Bronchial epithelial cell (primary cell): ENCODE data around the gene SNX32. TPM values are rescaled to one million over a fixed set of nuclear protein-coding genes. Genes with fewer than 3 reads are reported as not detected.
A peak's percentile ranks its signal among the peaks of the same experiment; 100 is the strongest.

Experiments used
- DNase-seq: peaks from one replicate; pipeline ENCODE4 v3.0.0-alpha.2; 2010; ENCODE audit warnings: low read depth
- FAIRE-seq: peaks from 2 replicates; lab custom pipeline; 2011; peaks lifted over from hg19 to GRCh38; lab: Jason Lieb, UNC
- H3K27me3 ChIP-seq: 2 replicates; pipeline ENCODE4 v1.5.1; 2011; ENCODE audit warnings: low read length; ENCODE audit not compliant: control insufficient read depth, insufficient read depth
- H3K36me3 ChIP-seq: 2 replicates; pipeline ENCODE4 v1.5.1; 2011; ENCODE audit warnings: low read length; ENCODE audit not compliant: control insufficient read depth, insufficient read depth
- H3K4me3 ChIP-seq: 2 replicates; pipeline ENCODE4 v1.5.1; 2011; ENCODE audit warnings: mild to moderate bottlenecking, low read depth, low read length, control low read depth
- CTCF ChIP-seq: IDR thresholded peaks from 2 replicates; pipeline ENCODE4 v1.5.1; 2011; ENCODE audit warnings: mild to moderate bottlenecking, moderate library complexity, low read length, control low read depth, inconsistent platforms; ENCODE audit not compliant: insufficient read depth, severe bottlenecking
- total RNA-seq: library from RNA; depleted of rRNA; stranded (reverse); fragments of >200 nt; gene quantifications from 2 replicates; pipeline ENCODE4 v1.2.1, GENCODE V29; 2014

The SNX32 gene
- total RNA-seq, 1 donor from 2014 or later, result not detected

GRCh38 chr11:65811764-65812475 is 21.8 kb upstream of the SNX32 start:
- no peak for DNase-seq
- TF ChIP-seq CTCF, result no peak
- H3K27me3 ChIP-seq, result peaks cover 13% of the 10 kb centered on the region
- no peaks in the 10 kb centered on the region for H3K36me3 ChIP-seq
- H3K4me3 ChIP-seq, result no peak overlapping the region
- no peak for FAIRE-seq

GRCh38 chr11:65814131-65814985 is 19.4 kb upstream of the SNX32 start:
- Histone ChIP-seq H3K36me3 (no peaks in the 10 kb centered on the region), H3K4me3 (no peak overlapping the region), H3K27me3 (peaks cover 5% of the 10 kb centered on the region)
- no peak for FAIRE-seq
- DNase-seq, result peak; percentile 51
- TF ChIP-seq CTCF, result no peak

- peaks cover 4% of the 10 kb centered on the region for H3K27me3 ChIP-seq
- FAIRE-seq (no peak), DNase-seq (no peak)
- TF ChIP-seq CTCF, result no peak
- H3K4me3 ChIP-seq, result no peak overlapping the region
- no peaks in the 10 kb centered on the region for H3K36me3 ChIP-seq
Observed at GRCh38 chr11:65814986-65815565, 18.7 kb upstream of the SNX32 start.

- FAIRE-seq, result no peak
- no peak for TF ChIP-seq CTCF
- H3K36me3 ChIP-seq, result no peaks in the 10 kb centered on the region
- DNase-seq, result no peak
- no peaks in the 10 kb centered on the region for H3K27me3 ChIP-seq
- no peak overlapping the region for H3K4me3 ChIP-seq
Observed at GRCh38 chr11:65816696-65817095, 17.1 kb upstream of the SNX32 start.

- TF ChIP-seq CTCF, result no peak
- Histone ChIP-seq H3K4me3 (peak overlapping the region; percentile 44), H3K36me3 (no peaks in the 10 kb centered on the region), H3K27me3 (no peaks in the 10 kb centered on the region)
- FAIRE-seq (no peak), DNase-seq (no peak)
Observed at GRCh38 chr11:65817312-65817834, 16.4 kb upstream of the SNX32 start.
